ENCODE measurements around the gene CDC27. TPM values are rescaled to one million over a fixed set of nuclear protein-coding genes. Genes with fewer than 3 reads are reported as not detected.

Gene CDC27
- total RNA-seq, 2 experiments from 2014 or later, result 74.3 to 164 TPM

GRCh38 chr17:47237841-47238240, 48.7 kb upstream of the CDC27 start:
- TF ChIP-seq EZH2phosphoT487 (IDR thresholded peaks at IDR 0.05; ENCODE audit: borderline replicate concordance, low read depth, low read length) (no peak), CTCF (conservative IDR thresholded peaks at IDR 0.05; ENCODE audit: low read length) (no peak)
- H2AFZ ChIP-seq (ENCODE audit: low read length), result no peak overlapping the region
- no peak overlapping the region for H3K27ac ChIP-seq (ENCODE audit: low read depth, low read length, poor library complexity, severe bottlenecking)
- CTCF ChIA-PET (ENCODE audit: unreplicated experiment), result no interaction called here
- no peaks in the 10 kb centered on the region for H3K79me2 ChIP-seq (ENCODE audit: insufficient read depth, low read depth, low read length)
- no peaks in the 10 kb centered on the region for H3K36me3 ChIP-seq (ENCODE audit: insufficient read depth, low read length)
- no TSS peak for BruUV-seq (replicated peaks)
- intact Hi-C loops (cut with micrococcal nuclease; ENCODE audit: unreplicated experiment), result no loop called here
- no peak overlapping the region for H3K4me2 ChIP-seq (ENCODE audit: low read length)
- H3K4me3 ChIP-seq (ENCODE audit: low read depth, low read length, poor library complexity, severe bottlenecking), result no peak overlapping the region
- H3K4me1 ChIP-seq (ENCODE audit: insufficient read depth, low read length, poor library complexity, severe bottlenecking), result peaks cover 13% of the 10 kb centered on the region
- POLR2A ChIA-PET, result no interaction called here
- H3K9me3 ChIP-seq (ENCODE audit: low read length), result 0 out of 2 replicates have a peak, but pooled peaks cover 10% of the 10 kb centered on the region
- DNase-seq (ENCODE audit: low spot score), result no peak
- no peaks in the 10 kb centered on the region for H3K9me2 ChIP-seq (ENCODE audit: insufficient read depth, low read length)
- no peaks in the 10 kb centered on the region for H4K20me1 ChIP-seq (ENCODE audit: insufficient read depth, low read length)

- TF ChIP-seq EZH2phosphoT487 (IDR thresholded peaks at IDR 0.05; ENCODE audit: borderline replicate concordance, low read depth, low read length) (no peak), CTCF (conservative IDR thresholded peaks at IDR 0.05; ENCODE audit: low read length) (no peak)
- Histone ChIP-seq H3K9me2 (ENCODE audit: insufficient read depth, low read length) (no peaks in the 10 kb centered on the region), H3K4me1 (ENCODE audit: insufficient read depth, low read length, poor library complexity, severe bottlenecking) (peaks cover 23% of the 10 kb centered on the region), H3K4me3 (ENCODE audit: low read depth, low read length, poor library complexity, severe bottlenecking) (no peak overlapping the region), H3K36me3 (ENCODE audit: insufficient read depth, low read length) (no peaks in the 10 kb centered on the region), H4K20me1 (ENCODE audit: insufficient read depth, low read length) (no peaks in the 10 kb centered on the region), H3K27ac (ENCODE audit: low read depth, low read length, poor library complexity, severe bottlenecking) (no peak overlapping the region), H3K4me2 (ENCODE audit: low read length) (no peak overlapping the region), H3K9me3 (ENCODE audit: low read length) (0 out of 2 replicates have a peak, but pooled peaks cover 10% of the 10 kb centered on the region), H2AFZ (ENCODE audit: low read length) (no peak overlapping the region), H3K79me2 (ENCODE audit: insufficient read depth, low read depth, low read length) (no peaks in the 10 kb centered on the region)
- ChIA-PET CTCF (ENCODE audit: unreplicated experiment) (no interaction called here), POLR2A (no interaction called here)
- BruUV-seq (replicated peaks), result no TSS peak
- no peak for DNase-seq (ENCODE audit: low spot score)
- intact Hi-C loops (cut with micrococcal nuclease; ENCODE audit: unreplicated experiment), result no loop called here
Observed at GRCh38 chr17:47235923-47236322, 46.8 kb upstream of the CDC27 start.

- H2AFZ ChIP-seq (ENCODE audit: low read length), result no peak overlapping the region
- DNase-seq (ENCODE audit: low spot score), result no peak
- CTCF ChIA-PET (ENCODE audit: unreplicated experiment), result no interaction called here
- H3K36me3 ChIP-seq (ENCODE audit: insufficient read depth, low read length), result no peaks in the 10 kb centered on the region
- no peaks in the 10 kb centered on the region for H3K79me2 ChIP-seq (ENCODE audit: insufficient read depth, low read depth, low read length)
- peaks cover 26% of the 10 kb centered on the region for H3K4me1 ChIP-seq (ENCODE audit: insufficient read depth, low read length, poor library complexity, severe bottlenecking)
- 0 out of 2 replicates have a peak, but pooled peaks cover 10% of the 10 kb centered on the region for H3K9me3 ChIP-seq (ENCODE audit: low read length)
- no peak overlapping the region for H3K4me2 ChIP-seq (ENCODE audit: low read length)
- intact Hi-C loops (cut with micrococcal nuclease; ENCODE audit: unreplicated experiment), result no loop called here
- POLR2A ChIA-PET, result no interaction called here
- BruUV-seq (replicated peaks), result no TSS peak
- no peak overlapping the region for H3K27ac ChIP-seq (ENCODE audit: low read depth, low read length, poor library complexity, severe bottlenecking)
- H3K9me2 ChIP-seq (ENCODE audit: insufficient read depth, low read length), result no peaks in the 10 kb centered on the region
- H3K4me3 ChIP-seq (ENCODE audit: low read depth, low read length, poor library complexity, severe bottlenecking), result no peak overlapping the region
- TF ChIP-seq CTCF (conservative IDR thresholded peaks at IDR 0.05; ENCODE audit: low read length), result no peak
- TF ChIP-seq EZH2phosphoT487 (IDR thresholded peaks at IDR 0.05; ENCODE audit: borderline replicate concordance, low read depth, low read length), result no peak
- no peaks in the 10 kb centered on the region for H4K20me1 ChIP-seq (ENCODE audit: insufficient read depth, low read length)
Observed at GRCh38 chr17:47235506-47235905, 46.4 kb upstream of the CDC27 start.

Data from OCI-LY7 (cell line).